HG03108 (cell line): ENCODE results near the gene KLK11.

ENCODE experiments used
- ATAC-seq: cut with Tn5 transposase; IDR thresholded peaks from one replicate; pipeline ENCODE4 v1.9.1; 2021; ENCODE audit warnings: moderate library complexity; ENCODE audit not compliant: unreplicated experiment

The KLK11 gene

GRCh38 chr19:50974702-50975556 lies 51.5 kb downstream of the KLK11 start:
- ATAC-seq, result no peak

- ATAC-seq, result no peak
Measured at GRCh38 chr19:50972795-50973376, 53.5 kb downstream of the KLK11 start.
